AG08396 (cell line): ENCODE results near the gene FNDC1.

ENCODE experiments used
- DNase-seq: peaks from one replicate; pipeline ENCODE4 v3.0.0; 2012; ENCODE audit warnings: low spot score, mixed read lengths

The FNDC1 gene

GRCh38 chr6:159212525-159213280 is 43.5 kb downstream of the FNDC1 start:
- no peak for DNase-seq

GRCh38 chr6:159213405-159213804 is 44.2 kb downstream of the FNDC1 start:
- no peak for DNase-seq

- DNase-seq = no peak
Measured at GRCh38 chr6:159214281-159214680, 45.1 kb downstream of the FNDC1 start.

DNA sequence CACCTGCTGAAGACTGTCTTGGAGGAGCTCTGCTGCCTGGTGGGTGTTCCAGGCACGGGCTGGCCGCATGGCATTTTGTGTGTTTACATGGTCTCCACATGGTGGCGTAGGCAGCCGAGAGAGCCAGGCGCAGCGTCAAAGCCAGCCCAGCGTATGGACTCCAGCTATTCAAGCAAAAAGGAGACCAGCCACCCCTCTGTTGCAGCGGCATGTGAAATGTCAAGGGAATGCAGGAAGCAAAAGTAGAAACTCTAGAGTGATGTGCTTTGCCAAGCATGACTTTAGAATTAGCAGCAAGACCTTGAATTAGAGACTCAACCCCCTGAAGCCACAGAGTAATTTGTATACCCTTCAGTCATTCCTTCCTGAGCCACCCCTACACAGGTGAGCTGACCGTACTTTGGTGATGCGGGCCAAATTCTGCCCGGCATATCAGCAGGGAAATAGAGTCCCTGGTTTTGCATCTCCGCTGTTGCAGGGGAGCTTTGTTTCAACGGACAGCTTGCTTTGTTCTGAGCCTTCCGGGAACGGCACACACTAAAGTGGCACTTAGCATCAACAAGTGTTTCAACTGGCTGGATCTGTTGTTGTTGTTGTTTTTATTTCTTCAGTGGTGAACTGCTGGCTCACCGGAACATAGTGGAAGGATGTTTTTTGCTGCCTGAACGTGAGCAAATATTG is 48.5 kb downstream of the FNDC1 start:
- peak; percentile 30 for DNase-seq

GRCh38 chr6:159220093-159220492 is 50.9 kb downstream of the FNDC1 start:
- no peak for DNase-seq

DNA sequence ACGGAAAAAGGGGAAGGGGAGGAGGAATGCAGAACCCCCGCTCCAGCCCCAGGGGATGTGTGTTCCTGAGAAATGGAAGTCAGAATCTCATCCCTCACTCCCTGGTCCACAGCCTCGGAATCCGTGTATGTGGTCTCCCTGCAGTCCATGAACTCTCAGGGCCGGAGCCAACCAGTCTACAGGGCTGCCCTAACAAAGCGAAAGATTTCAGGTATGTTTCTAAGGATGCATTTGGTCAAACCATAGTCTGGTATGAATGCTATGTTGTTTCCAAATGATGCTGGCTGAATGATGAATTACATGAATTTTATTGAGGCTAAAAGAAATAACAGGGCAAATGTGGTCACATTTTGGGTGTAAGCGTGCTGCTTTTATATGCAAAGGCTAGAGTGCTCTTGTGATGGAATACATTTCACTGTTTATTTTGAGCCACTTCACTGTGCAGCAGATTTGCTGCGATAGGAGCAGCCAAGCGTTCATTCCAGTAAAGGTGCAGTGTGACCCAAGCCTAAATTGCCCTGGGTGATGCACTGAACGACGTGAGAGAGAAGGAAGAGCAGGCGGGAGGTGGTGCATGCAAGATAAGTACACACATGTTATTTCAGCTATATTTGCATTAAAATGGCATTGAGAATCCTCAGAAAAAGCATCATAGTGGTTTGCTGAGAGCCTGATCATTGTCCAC is 52.4 kb downstream of the FNDC1 start:
- DNase-seq = no peak

DNA sequence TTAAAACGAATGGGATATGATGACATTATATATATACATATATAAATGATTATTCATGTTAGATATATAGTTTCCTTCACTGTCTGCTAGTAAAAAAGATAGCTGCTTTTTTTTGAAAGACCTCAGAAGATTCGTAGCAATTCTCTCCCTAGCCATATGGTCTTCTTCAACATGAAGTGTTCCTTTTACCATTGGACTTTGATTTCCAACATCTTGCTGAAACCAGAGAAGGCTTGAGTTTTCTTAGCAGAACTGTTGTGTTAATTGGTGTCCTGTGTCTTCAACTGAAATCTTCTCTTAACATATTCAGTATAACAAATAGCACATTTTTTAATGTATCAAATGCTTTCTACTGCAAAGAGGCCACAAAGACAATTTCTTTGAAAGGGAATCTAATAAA is 55.3 kb downstream of the FNDC1 start:
- DNase-seq = no peak

- DNase-seq = no peak
Measured at GRCh38 chr6:159229651-159230051, 60.5 kb downstream of the FNDC1 start.

DNA sequence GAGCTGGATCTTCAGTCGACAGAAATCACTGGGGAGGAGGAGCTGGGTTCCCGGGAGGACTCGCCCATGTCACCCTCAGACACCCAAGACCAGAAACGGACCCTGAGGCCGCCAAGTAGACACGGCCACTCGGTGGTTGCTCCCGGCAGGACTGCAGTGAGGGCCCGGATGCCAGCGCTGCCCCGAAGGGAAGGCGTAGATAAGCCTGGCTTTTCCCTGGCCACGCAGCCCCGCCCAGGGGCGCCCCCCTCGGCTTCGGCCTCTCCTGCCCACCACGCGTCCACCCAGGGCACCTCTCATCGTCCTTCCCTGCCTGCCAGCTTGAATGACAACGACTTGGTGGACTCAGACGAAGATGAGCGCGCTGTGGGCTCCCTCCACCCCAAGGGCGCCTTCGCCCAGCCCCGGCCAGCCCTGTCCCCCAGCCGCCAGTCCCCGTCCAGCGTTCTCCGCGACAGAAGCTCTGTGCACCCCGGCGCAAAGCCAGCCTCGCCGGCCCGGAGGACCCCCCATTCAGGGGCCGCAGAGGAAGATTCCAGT is 63.0 kb downstream of the FNDC1 start:
- DNase-seq = no peak

DNA sequence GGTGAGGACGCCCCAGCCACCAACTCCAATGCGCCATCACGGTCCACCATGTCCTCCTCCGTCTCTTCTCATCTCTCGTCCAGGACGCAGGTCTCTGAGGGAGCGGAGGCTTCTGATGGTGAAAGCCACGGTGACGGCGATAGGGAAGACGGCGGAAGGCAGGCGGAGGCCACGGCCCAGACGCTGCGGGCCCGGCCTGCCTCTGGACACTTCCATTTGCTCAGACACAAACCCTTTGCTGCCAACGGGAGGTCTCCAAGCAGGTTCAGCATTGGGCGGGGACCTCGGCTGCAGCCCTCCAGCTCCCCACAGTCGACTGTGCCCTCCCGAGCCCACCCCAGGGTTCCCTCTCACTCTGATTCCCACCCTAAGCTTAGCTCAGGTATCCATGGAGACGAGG is 63.6 kb downstream of the FNDC1 start:
- DNase-seq = no peak

DNA sequence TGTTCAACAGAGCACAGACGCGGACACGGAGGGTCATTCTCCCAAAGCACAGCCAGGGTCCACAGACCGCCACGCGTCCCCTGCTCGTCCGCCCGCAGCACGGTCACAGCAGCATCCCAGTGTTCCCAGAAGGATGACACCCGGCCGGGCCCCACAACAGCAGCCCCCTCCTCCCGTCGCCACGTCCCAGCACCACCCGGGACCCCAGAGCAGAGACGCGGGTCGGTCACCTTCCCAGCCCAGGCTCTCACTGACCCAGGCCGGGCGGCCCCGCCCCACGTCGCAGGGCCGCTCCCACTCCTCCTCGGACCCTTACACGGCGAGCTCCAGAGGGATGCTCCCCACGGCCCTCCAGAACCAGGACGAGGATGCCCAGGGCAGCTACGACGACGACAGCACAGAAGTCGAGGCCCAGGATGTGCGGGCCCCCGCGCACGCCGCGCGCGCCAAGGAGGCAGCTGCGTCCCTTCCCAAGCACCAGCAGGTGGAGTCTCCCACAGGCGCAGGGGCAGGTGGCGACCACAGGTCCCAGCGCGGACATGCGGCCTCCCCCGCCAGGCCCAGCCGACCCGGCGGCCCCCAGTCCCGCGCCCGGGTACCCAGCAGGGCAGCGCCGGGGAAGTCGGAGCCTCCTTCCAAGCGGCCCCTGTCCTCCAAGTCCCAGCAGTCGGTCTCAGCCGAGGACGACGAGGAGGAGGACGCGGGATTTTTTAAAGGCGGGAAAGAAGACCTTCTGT is 64.3 kb downstream of the FNDC1 start:
- no peak for DNase-seq

DNA sequence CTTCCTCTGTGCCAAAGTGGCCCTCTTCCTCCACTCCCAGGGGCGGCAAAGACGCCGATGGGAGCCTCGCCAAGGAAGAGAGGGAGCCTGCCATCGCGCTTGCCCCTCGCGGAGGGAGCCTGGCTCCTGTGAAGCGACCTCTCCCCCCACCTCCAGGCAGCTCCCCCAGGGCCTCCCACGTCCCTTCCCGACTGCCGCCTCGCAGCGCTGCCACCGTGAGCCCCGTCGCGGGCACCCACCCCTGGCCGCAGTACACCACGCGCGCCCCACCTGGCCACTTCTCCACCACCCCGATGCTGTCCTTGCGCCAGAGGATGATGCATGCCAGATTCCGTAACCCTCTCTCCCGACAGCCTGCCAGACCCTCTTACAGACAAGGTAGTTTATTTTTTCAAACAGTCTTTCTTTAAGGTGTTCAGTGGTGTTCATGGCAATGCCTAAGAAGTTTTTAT is 64.9 kb downstream of the FNDC1 start:
- DNase-seq = no peak

DNA sequence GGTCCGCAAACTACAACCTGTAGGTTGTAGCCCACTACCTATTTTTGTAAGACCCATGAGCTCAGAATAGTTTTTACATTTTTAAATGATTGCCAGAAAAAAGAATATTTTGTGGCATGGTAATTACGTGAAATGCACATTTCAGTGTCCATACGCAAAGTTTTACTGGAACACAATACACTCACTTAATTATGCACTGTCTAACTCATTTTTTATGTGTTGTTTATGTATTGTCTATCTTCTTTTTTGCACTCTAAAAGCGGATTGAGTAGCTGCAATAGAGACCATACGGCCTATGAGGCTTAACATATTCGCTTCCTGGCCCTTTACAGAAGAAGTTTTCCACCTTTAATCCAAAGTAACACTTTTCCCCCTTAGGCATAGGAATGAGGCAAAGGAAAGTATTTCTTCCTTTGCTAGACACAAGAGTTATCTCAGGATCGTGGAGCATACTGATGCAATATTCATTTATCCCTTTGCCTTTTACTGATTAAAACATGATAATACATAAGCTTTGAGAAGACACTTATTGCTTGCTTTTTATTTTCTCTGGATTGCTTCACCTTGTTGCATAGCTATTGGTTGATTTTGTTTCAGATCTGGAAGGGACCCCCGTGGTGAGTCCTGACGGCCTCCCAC is 69.8 kb downstream of the FNDC1 start:
- DNase-seq = no peak

DNA sequence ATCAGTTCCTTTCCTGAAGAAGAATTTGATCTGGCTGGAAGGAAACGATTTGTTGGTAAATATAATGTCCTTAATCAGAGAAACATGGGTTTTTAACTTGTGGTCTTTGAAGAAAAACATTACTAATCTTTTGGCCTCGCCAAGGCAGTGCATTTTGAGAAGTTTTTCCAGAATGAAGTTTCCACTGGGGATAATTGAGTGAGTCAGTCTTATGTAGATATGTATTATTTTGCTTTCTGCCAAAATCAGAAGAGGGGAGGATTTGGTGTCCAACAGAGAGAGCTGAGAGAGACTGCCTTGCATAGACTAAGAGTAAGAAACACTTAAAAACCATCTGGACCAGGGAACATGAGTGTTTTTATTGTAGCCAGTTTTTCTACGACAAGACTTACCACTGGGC is 79.9 kb downstream of the FNDC1 start:
- no peak for DNase-seq

DNA sequence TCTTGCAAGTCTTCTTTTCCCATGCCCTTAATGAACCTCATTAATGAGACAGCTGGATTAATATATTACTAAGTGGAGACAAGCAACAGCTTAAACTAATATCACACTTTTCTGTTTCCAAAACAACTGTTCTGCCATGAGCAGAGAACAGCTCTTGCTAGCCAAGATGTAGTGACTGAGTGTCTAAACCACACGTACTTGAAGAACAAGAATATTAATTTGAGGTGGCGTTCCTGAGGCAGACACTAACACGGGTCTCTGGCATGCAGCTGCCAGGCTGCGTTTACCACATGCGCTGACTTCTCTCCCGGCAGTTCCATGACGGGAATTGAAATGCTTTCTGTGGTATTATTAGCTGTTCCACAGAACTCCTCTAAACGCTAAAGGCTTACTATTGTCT is 80.6 kb downstream of the FNDC1 start:
- DNase-seq = no peak

GRCh38 chr6:159250633-159251032 is 81.4 kb downstream of the FNDC1 start:
- no peak for DNase-seq

DNA sequence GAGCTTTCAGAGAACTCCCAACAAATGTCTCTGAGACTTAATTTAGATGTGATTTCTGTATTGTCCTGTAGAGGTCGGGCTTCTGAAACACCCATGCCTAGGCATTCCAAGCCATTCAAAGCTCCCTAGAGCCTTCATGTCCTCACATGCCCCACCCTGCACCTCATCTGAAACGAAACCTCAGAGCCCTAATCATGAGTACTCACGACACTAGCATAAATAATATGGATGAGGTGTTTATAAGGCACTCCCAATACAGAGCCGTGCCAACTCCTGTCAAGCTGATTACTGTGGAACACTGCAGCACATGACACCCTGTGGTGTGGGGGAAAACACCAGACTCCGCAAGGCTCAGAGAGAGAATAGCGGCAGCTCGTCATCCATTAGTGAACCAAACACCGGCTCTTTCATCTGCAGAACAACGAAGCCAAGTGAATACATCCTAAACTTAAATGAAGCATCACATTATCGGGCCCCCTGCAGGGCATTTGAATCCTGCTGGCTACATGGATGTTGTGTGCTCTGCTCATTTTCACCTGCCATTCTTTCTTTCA is 83.8 kb downstream of the FNDC1 start:
- peak; percentile 57 for DNase-seq

DNA sequence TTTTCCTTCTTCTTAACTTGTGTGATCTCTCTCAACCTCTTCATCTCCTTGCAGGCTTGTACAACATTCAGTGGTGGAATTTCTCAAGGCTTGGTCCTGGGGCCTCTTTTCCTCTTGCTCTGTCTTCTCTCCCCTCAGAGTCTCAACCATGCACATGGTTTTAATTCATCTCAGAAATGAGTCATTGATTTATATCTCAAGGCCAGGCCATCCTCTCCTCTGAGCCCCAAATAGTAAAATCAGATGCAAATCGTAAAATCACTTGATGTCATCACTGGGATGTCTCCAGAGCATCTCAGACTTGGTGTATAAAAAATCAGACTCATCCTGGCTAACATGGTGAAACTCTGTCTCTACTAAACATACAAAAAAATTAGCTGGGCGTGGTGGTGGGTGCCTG is 85.0 kb downstream of the FNDC1 start:
- DNase-seq = no peak

DNA sequence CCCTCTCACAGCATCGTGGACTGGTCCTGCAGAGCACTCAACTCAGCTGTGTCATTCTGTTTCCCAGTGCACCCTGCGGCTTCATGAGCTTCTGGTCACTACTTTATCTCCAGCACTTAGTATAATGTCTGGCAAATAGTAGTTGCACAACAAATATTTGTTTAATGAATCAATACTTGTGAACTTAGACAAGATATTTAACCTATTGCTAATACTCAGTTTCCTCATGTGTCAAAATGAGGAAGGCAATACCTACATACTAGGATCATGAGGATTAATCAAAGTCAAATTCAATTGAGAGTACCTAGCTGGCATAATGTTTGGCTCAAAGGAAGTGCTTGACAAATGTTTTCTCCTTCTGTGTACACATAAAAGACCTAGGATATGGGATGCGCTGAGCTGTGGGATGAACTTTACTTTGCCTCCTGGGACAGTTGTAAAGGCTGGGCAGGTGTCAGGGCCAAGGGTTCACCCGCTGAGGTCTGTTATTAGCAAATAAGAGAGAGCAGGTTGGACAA is 86.3 kb downstream of the FNDC1 start:
- no peak for DNase-seq

DNA sequence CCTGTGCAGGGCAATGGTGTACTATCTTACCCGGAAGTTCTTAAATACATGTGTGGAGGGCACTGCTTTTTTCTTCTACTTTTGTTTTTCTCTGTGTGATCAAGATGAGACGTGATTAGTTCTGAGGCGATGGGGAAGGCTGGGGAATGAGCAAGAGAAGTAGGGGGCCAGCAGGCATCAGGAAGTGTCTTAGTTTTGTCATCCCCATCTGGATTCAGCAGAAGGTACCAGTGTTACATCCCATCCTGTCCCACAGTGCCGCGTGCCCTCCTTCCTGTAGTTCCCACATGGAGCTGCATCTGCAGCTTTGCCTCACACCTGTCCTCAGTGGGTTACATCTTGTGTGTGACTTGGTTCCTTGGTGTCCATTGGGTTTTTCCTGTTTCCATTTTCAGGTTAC is 86.9 kb downstream of the FNDC1 start:
- DNase-seq = no peak

- no peak for DNase-seq
Measured at GRCh38 chr6:159257846-159258245, 88.6 kb downstream of the FNDC1 start.
